RWPE1 (cell line): ENCODE data around the gene HOMER2.
"Not testable (repeated sequence)": the region's sequence is repeated elsewhere in the genome, so short reads cannot be mapped to it uniquely, and the experiment has no call there.

Experiments used
- CTCF ChIA-PET: fragments of 350-600 bp; sonication (Branson Sonifier 250); formaldehyde crosslinking; extraction: SDS; loops from one replicate; lab custom pipeline; 2021; lab: Yijun Ruan, JAX
- POLR2A ChIA-PET: fragments of 400-600 bp; formaldehyde crosslinking; extraction: SDS; loops from one replicate; lab custom pipeline; 2020; ENCODE audit warnings: antibody characterized with exemption; ENCODE audit not compliant: low non-redundant PET; lab: Yijun Ruan, JAX
- DNase-seq: peaks from one replicate; pipeline ENCODE4 v3.0.0; 2012; ENCODE audit warnings: low spot score
- H3K27ac ChIP-seq: fragments of 450-650 bp; 2 replicates; pipeline ENCODE4 v1.5.1; 2017
- CTCF ChIP-seq: fragments of 450-650 bp; conservative IDR thresholded peaks from 2 replicates; pipeline ENCODE4 v1.5.1; 2017; ENCODE audit warnings: low read depth, mild to moderate bottlenecking

HOMER2 gene

GRCh38 chr15:82831894-82832600 is 120.5 kb downstream of the HOMER2 start:
- DNase-seq: no peak
- no peak for TF ChIP-seq CTCF
- POLR2A ChIA-PET: interaction anchor here (0.8 kb wide), 1 partner anchor 291 kb away, joined by 5 read pairs; the partner anchor contains the start of gene RPS17
- CTCF ChIA-PET: interaction anchor here (0.9 kb wide), 1 partner anchor 18 kb away, joined by 5 read pairs; no protein-coding TSS in a partner anchor
- peak overlapping the region; percentile 63 for H3K27ac ChIP-seq

GRCh38 chr15:82830427-82831173 is 121.9 kb downstream of the HOMER2 start:
- DNase-seq: no peak
- TF ChIP-seq CTCF: no peak
- POLR2A ChIA-PET: no interaction called here
- CTCF ChIA-PET: interaction anchor here (0.6 kb wide), 1 partner anchor 234 kb away, joined by 4 read pairs; no protein-coding TSS in a partner anchor
- peak overlapping the region; percentile 72 for H3K27ac ChIP-seq

- no peak for TF ChIP-seq CTCF
- POLR2A ChIA-PET: no interaction called here
- peak overlapping the region; percentile 43 for H3K27ac ChIP-seq
- DNase-seq: no peak
- CTCF ChIA-PET: no interaction called here
These were observed 123.3 kb downstream of the HOMER2 start for GRCh38 chr15:82829234-82829633.

- no peak for TF ChIP-seq CTCF
- DNase-seq: no peak
- H3K27ac ChIP-seq: no peak overlapping the region
- ChIA-PET POLR2A (no interaction called here), CTCF (no interaction called here)
These were observed 124.4 kb downstream of the HOMER2 start for GRCh38 chr15:82828075-82828474.

GRCh38 chr15:82823049-82823448 is 129.5 kb downstream of the HOMER2 start:
- POLR2A ChIA-PET: no interaction called here
- no peak for TF ChIP-seq CTCF
- CTCF ChIA-PET: no interaction called here
- no peak for DNase-seq
- no peak overlapping the region for H3K27ac ChIP-seq

- POLR2A ChIA-PET, CTCF ChIA-PET, DNase-seq, H3K27ac ChIP-seq: not testable (repeated sequence)
These were observed 130.7 kb downstream of the HOMER2 start for GRCh38 chr15:82821851-82822250.

GRCh38 chr15:82821396-82821795 is 131.1 kb downstream of the HOMER2 start:
- H3K27ac ChIP-seq, DNase-seq, CTCF ChIA-PET, POLR2A ChIA-PET: not testable (repeated sequence)
